H9 (cell line): Measurements from ENCODE around the gene KCNK16. TPM values are rescaled to one million over a fixed set of nuclear protein-coding genes. Genes with fewer than 3 reads are reported as not detected.

ENCODE experiments used
- DNase-seq: peaks from one replicate; pipeline ENCODE4 v3.0.0-alpha.2; 2017
- H2AFZ ChIP-seq: one replicate; pipeline ENCODE4 v1.6.1; 2013; ENCODE audit warnings: mild to moderate bottlenecking, low read length, control low read depth, moderate library complexity
- H2AK5ac ChIP-seq: 2 replicates; pipeline ENCODE4 v1.6.1; 2013; ENCODE audit warnings: low read length, control low read depth, mixed read lengths; ENCODE audit not compliant: insufficient read length
- H2BK120ac ChIP-seq: one replicate; pipeline ENCODE4 v1.6.1; 2013; ENCODE audit warnings: low read depth, mild to moderate bottlenecking, low read length, control low read depth, inconsistent platforms; ENCODE audit not compliant: poor library complexity, severe bottlenecking
- H2BK12ac ChIP-seq: 2 replicates; pipeline ENCODE4 v1.6.1; 2013; ENCODE audit warnings: low read length, control low read depth, mixed read lengths, low read depth; ENCODE audit not compliant: insufficient read length
- H2BK15ac ChIP-seq: 2 replicates; pipeline ENCODE4 v1.6.1; 2013; ENCODE audit warnings: low read depth, low read length, control low read depth
- H2BK20ac ChIP-seq: one replicate; pipeline ENCODE4 v1.6.1; 2013; ENCODE audit warnings: low read depth, mild to moderate bottlenecking, low read length, control low read depth, inconsistent platforms; ENCODE audit not compliant: poor library complexity, severe bottlenecking
- H2BK5ac ChIP-seq: 2 replicates; pipeline ENCODE4 v1.6.1; 2013; ENCODE audit warnings: low read length, control low read depth, mixed read lengths; ENCODE audit not compliant: insufficient read length
- H3K14ac ChIP-seq: 2 replicates; pipeline ENCODE4 v1.6.1; 2013; ENCODE audit warnings: low read length, control low read depth; ENCODE audit not compliant: insufficient read depth
- H3K18ac ChIP-seq: 2 replicates; pipeline ENCODE4 v1.6.1; 2013; ENCODE audit warnings: low read depth, mild to moderate bottlenecking, mixed read lengths, low read length, control low read depth; ENCODE audit not compliant: insufficient read length
- H3K23ac ChIP-seq: 2 replicates; pipeline ENCODE4 v1.6.1; 2013; ENCODE audit warnings: low read length, control low read depth, mixed read lengths, low read depth; ENCODE audit not compliant: insufficient read length
- H3K23me2 ChIP-seq: 2 replicates; pipeline ENCODE4 v1.6.1; 2013; ENCODE audit warnings: low read depth, mild to moderate bottlenecking, mixed read lengths, low read length, control low read depth; ENCODE audit not compliant: insufficient read length, poor library complexity, severe bottlenecking
- H3K27ac ChIP-seq: 2 replicates; pipeline ENCODE4 v1.5.1; 2013; ENCODE audit warnings: low read length, control low read depth, mixed read lengths, low read depth; ENCODE audit not compliant: insufficient read length
- H3K27me3 ChIP-seq: 2 replicates; pipeline ENCODE4 v1.6.1; 2013; ENCODE audit warnings: low read length, control low read depth, inconsistent platforms; ENCODE audit not compliant: insufficient read depth
- H3K4ac ChIP-seq: 2 replicates; pipeline ENCODE4 v1.6.1; 2013; ENCODE audit warnings: low read depth, mild to moderate bottlenecking, control low read depth, inconsistent platforms, low read length, moderate library complexity
- H3K4me1 ChIP-seq: 2 replicates; pipeline ENCODE4 v1.6.1; 2013; ENCODE audit warnings: low read length, control low read depth, inconsistent platforms; ENCODE audit not compliant: insufficient read depth
- H3K4me2 ChIP-seq: 2 replicates; pipeline ENCODE4 v1.6.1; 2013; ENCODE audit warnings: low read length, control low read depth, mixed read lengths; ENCODE audit not compliant: insufficient read length, insufficient read depth
- H3K56ac ChIP-seq: 2 replicates; pipeline ENCODE4 v1.6.1; 2013; ENCODE audit warnings: low read depth, mild to moderate bottlenecking, mixed read lengths, low read length, control low read depth; ENCODE audit not compliant: insufficient read length
- H3K79me1 ChIP-seq: 2 replicates; pipeline ENCODE4 v1.6.1; 2013; ENCODE audit warnings: low read depth, mild to moderate bottlenecking, moderate library complexity, low read length, control low read depth, inconsistent platforms; ENCODE audit not compliant: insufficient read depth, poor library complexity, severe bottlenecking
- H3K79me2 ChIP-seq: 2 replicates; pipeline ENCODE4 v1.6.1; 2013; ENCODE audit warnings: low read length, control low read depth, inconsistent platforms; ENCODE audit not compliant: insufficient read depth
- H3K9ac ChIP-seq: 2 replicates; pipeline ENCODE4 v1.6.1; 2013; ENCODE audit warnings: low read length, control low read depth, mixed read lengths; ENCODE audit not compliant: insufficient read length; ENCODE audit errors: extremely low read depth
- H3K9me3 ChIP-seq: one replicate; pipeline ENCODE4 v1.6.1; 2013; ENCODE audit warnings: low read depth, low read length, inconsistent platforms; ENCODE audit not compliant: control insufficient read depth
- H3T11ph ChIP-seq: one replicate; pipeline ENCODE4 v1.6.1; 2013; ENCODE audit warnings: mild to moderate bottlenecking, low read length, control low read depth, inconsistent platforms
- H4K20me1 ChIP-seq: one replicate; pipeline ENCODE4 v1.6.1; 2013; ENCODE audit not compliant: control insufficient read depth, insufficient read length, insufficient read depth
- H4K5ac ChIP-seq: 2 replicates; pipeline ENCODE4 v1.6.1; 2013; ENCODE audit warnings: low read depth, mild to moderate bottlenecking, mixed read lengths, low read length, control low read depth; ENCODE audit not compliant: insufficient read length
- H4K8ac ChIP-seq: replicated peaks from 2 replicates; pipeline ENCODE4 v1.6.1; 2013; ENCODE audit warnings: low read length, control low read depth, mixed read lengths, low read depth; ENCODE audit not compliant: insufficient read length
- H4K91ac ChIP-seq: 2 replicates; pipeline ENCODE4 v1.6.1; 2013; ENCODE audit warnings: low read depth, mild to moderate bottlenecking, moderate library complexity, mixed read lengths, low read length, control low read depth; ENCODE audit not compliant: insufficient read length
- H3K27ac Mint-ChIP-seq, 3 experiments: 2 replicates in 2 of 3; 3 replicates in 1 of 3; pipeline ENCODE4 v1.8.0; 2020 to 2021; ENCODE audit warnings: mixed read lengths in 3 of 3, mild to moderate bottlenecking in 1 of 3, moderate library complexity in 1 of 3
- H3K27me3 Mint-ChIP-seq: 2 replicates; pipeline ENCODE4 v1.8.0; 2021; ENCODE audit warnings: low read depth, mild to moderate bottlenecking, moderate library complexity, mixed read lengths
- H3K36me3 Mint-ChIP-seq, 3 experiments: 2 replicates in 2 of 3; 3 replicates in 1 of 3; pipeline ENCODE4 v1.8.0; 2020 to 2021; ENCODE audit warnings: low read depth in 3 of 3, mixed read lengths in 3 of 3; ENCODE audit not compliant: insufficient read depth in 1 of 3
- H3K4me1 Mint-ChIP-seq, 2 experiments: 2 replicates each; pipeline ENCODE4 v1.8.0; 2020; ENCODE audit warnings: mixed read lengths in 2 of 2
- H3K4me3 Mint-ChIP-seq, 2 experiments: 2 replicates in 1 of 2; 3 replicates in 1 of 2; pipeline ENCODE4 v1.8.0; 2020 to 2021; ENCODE audit warnings: mild to moderate bottlenecking in 2 of 2, mixed read lengths in 2 of 2, moderate library complexity in 1 of 2
- H3K9me3 Mint-ChIP-seq, 2 experiments: 2 replicates in 1 of 2; 3 replicates in 1 of 2; pipeline ENCODE4 v1.8.0; 2020; ENCODE audit warnings: mild to moderate bottlenecking in 2 of 2, mixed read lengths in 2 of 2, moderate library complexity in 1 of 2
- CTCF ChIP-seq: fragments of 200-600 bp; sonication (generic); conservative IDR thresholded peaks from 3 replicates; pipeline ENCODE4 v1.8.0; 2021; ENCODE audit warnings: antibody characterized with exemption, mild to moderate bottlenecking
- WGBS: extraction: QIAGEN DNeasy Blood & Tissue Kit; methylation state at CpG from one replicate; pipeline ENCODE4 v1.1.7; 2013; ENCODE audit warnings: missing lambda C conversion rate, low lambda C conversion rate, mixed read lengths; ENCODE audit not compliant: insufficient read length; ENCODE audit errors: extremely low coverage; 5-methylcytosine and 5-hydroxymethylcytosine counted together
- total RNA-seq: library from RNA; stranded (reverse); gene quantifications from 2 replicates; pipeline ENCODE4 v1.2.1, GENCODE V29; 2021

Gene KCNK16
- total RNA-seq, 1 experiment from 2014 or later: not detected

DNA sequence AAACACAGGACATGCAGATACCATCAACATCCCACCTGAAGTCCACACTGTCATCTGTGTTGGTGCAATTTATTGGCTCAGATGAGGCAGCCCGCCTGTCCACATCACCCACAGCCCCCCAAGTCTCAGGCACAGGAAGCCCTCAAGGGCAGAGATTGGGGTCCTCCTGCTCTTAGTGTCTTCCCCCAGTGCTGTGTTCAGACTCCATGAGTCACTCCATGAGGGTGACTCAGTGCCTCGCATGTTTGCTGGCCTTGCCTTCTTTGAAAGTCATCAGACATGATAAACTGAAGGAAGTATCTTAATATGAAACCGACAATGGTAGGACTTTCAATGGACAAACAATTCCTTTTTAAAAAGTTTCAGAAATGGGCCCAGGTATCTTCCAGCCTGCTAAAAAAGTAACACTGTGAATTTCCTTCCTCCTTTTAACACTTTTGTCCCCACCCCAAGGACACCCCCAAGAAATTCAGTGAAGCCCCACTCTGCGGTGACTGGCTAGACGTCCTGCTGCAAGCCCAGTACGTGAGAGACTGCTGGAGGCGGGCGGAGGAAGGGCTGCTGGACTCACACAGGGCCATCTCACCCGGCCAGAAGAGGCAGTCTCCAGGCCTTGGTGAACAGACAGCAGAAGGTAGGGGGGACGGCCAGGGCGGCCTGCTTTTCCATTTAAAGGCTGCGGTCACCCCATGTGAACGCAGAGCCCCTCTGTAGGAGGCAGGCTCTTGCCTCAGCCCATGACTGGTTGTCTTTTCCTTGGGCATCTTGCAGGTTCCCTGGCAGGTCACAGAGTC, 43.0 kb upstream of the KCNK16 start:
- Histone ChIP-seq H4K8ac (no peak overlapping the region), H3K56ac (no peak overlapping the region), H2BK20ac (no peak overlapping the region), H3K23me2 (no peaks in the 10 kb centered on the region), H3K9me3 (no peaks in the 10 kb centered on the region), H3K4me2 (no peak overlapping the region), H4K5ac (no peak overlapping the region), H3K14ac (no peak overlapping the region; the same call in 1 of the 2 replicates), H2BK12ac (no peak overlapping the region), H3T11ph (no peak overlapping the region), H3K18ac (no peak overlapping the region), H3K4ac (no peak overlapping the region), H3K79me1 (no peaks in the 10 kb centered on the region), H3K23ac (no peak overlapping the region), H3K9ac (no peak overlapping the region), H4K20me1 (no peaks in the 10 kb centered on the region), H3K27me3 (no peaks in the 10 kb centered on the region), H2AFZ (no peak overlapping the region), H2BK15ac (no peak overlapping the region), H3K4me1 (no peaks in the 10 kb centered on the region), H3K79me2 (no peaks in the 10 kb centered on the region), H2BK120ac (no peak overlapping the region), H2BK5ac (no peak overlapping the region), H3K27ac (no peak overlapping the region), H2AK5ac (no peak overlapping the region), H4K91ac (no peak overlapping the region)
- Mint-ChIP-seq H3K36me3 (no peaks in the 10 kb centered on the region), H3K4me1 (peaks cover 14 to 23% of the 10 kb centered on the region in 2 experiments), H3K27me3 (peaks cover 15% of the 10 kb centered on the region), H3K27ac (no peak overlapping the region), H3K9me3 (no peaks in the 10 kb centered on the region), H3K4me3 (no peak overlapping the region)
- TF ChIP-seq CTCF: no peak
- no peak for DNase-seq
- no CpG with 5 or more reads among the region's 13 CpGs for WGBS
